Transverse colon (tissue), 4 donors: Measurements from ENCODE around the gene INPP5F. TPM values are rescaled to one million over a fixed set of nuclear protein-coding genes. Genes with fewer than 3 reads are reported as not detected.
"Not testable (repeated sequence)": the region's sequence is repeated elsewhere in the genome, so short reads cannot be mapped to it uniquely, and the experiment has no call there.

Source experiments
- DNase-seq: peaks from one replicate; pipeline ENCODE4 v3.0.0-alpha.2; 2019
- H3K27ac ChIP-seq, 4 donors: fragments of 200-600 bp; sonication (generic); 2 replicates each; pipeline ENCODE4 v1.5.1; 2016 to 2018; ENCODE audit warnings: inconsistent platforms in 4 of 4
- H3K27me3 ChIP-seq: fragments of 200-600 bp; sonication (generic); 2 replicates; pipeline ENCODE4 v1.5.1; 2017; ENCODE audit warnings: inconsistent platforms
- H3K36me3 ChIP-seq, 4 donors: fragments of 200-600 bp; sonication (generic); 2 replicates each; pipeline ENCODE4 v1.5.1; 2017 to 2019; ENCODE audit warnings: inconsistent platforms in 4 of 4
- H3K4me1 ChIP-seq, 4 donors: fragments of 200-600 bp; sonication (generic); 2 replicates each; pipeline ENCODE4 v1.5.1; 2017 to 2020; ENCODE audit warnings: inconsistent platforms in 4 of 4
- H3K4me3 ChIP-seq, 4 donors: fragments of 200-600 bp; sonication (generic); 1 replicate in 1 of 4; 2 replicates in 3 of 4; pipeline versions ENCODE4 v1.5.1 to v1.6.1; 2017 to 2019; ENCODE audit warnings: inconsistent platforms in 4 of 4
- H3K9me3 ChIP-seq, 2 donors: fragments of 200-600 bp; sonication (generic); 2 replicates each; pipeline ENCODE4 v1.5.1; 2017 to 2019; ENCODE audit warnings: inconsistent platforms in 2 of 2
- EP300 ChIP-seq: sonication (generic); formaldehyde crosslinking; IDR thresholded peaks from one replicate; pipeline ENCODE4 v1.6.1; 2017; ENCODE audit warnings: antibody characterized with exemption, low read depth
- POLR2A ChIP-seq: fragments of 450-650 bp; IDR thresholded peaks from one replicate; pipeline ENCODE4 v1.6.1; 2016; ENCODE audit warnings: antibody characterized with exemption, mild to moderate bottlenecking, moderate library complexity
- POLR2AphosphoS5 ChIP-seq, 3 donors: sonication (generic); formaldehyde crosslinking; IDR thresholded peaks; one replicate each; pipeline ENCODE4 v1.6.1; 2016; ENCODE audit warnings: antibody characterized with exemption in 3 of 3
- WGBS, 2 donors: methylation state at CpG; one replicate each; pipeline ENCODE4 v1.1.5; 2018; ENCODE audit warnings: low coverage in 1 of 2; 5-methylcytosine and 5-hydroxymethylcytosine counted together
- in situ Hi-C, 4 donors: fragments of 200-750 bp; cut with MboI; loops; one replicate each; pipeline versions ENCODE4 v1.15.0 to v1.15.1; 2017; ENCODE audit warnings: low sequenced_read_pairs in 3 of 4, low pct_ligation_motif_present in 1 of 4, low pct_unique_long_range_greater_than_20kb in 1 of 4
- intact Hi-C: fragments of 100-400 bp; cut with DNase I; formaldehyde crosslinking; loops from one replicate; pipeline ENCODE4 v1.15.1; 2023; ENCODE audit warnings: low total_unique reads
- total RNA-seq, 4 donors: library from RNA; depleted of rRNA; stranded (reverse); fragments of >200 nt; gene quantifications; one replicate each; pipeline ENCODE4 v1.1.0, GENCODE V29; 2016
- TF ChIP-seq, protein P1 (sequence below), 5 experiments: fragments of 200-600 bp in 3 of 5; fragments of 450-650 bp in 2 of 5; sonication (generic) in 3 of 5; IDR thresholded peaks; 1 replicate in 2 of 5; 2 replicates in 3 of 5; pipeline ENCODE4 v1.5.1; 2016 to 2017; ENCODE audit warnings: antibody characterized with exemption in 5 of 5, inconsistent platforms in 3 of 5, mild to moderate bottlenecking in 2 of 5, moderate library complexity in 1 of 5

INPP5F gene
- total RNA-seq, 4 donors from 2014 or later = 11.6 to 24.6 (median 16.6) TPM

- no peak overlapping the region for H3K27ac ChIP-seq
- no peak for DNase-seq
- peaks cover 6 to 41% (median 10%) of the 10 kb centered on the region in 4 donors for H3K4me1 ChIP-seq
- 94 to 100% methylated on average over 4 to 6 of the region's 6 CpGs for WGBS, 2 donors
- no peak for TF ChIP-seq EP300
- no peaks in the 10 kb centered on the region for H3K36me3 ChIP-seq
- peaks cover 0 to 4% of the 10 kb centered on the region in 2 donors for H3K9me3 ChIP-seq
- intact Hi-C loops = no loop called here
- no peaks in the 10 kb centered on the region for H3K27me3 ChIP-seq
- H3K4me3 ChIP-seq = no peak overlapping the region
- in situ Hi-C loops = loop anchor here in 2 of 4 donors (10.0 to 25.0 kb wide), 2 partner anchors 103 to 181 kb away; no protein-coding TSS in a partner anchor
Observed at GRCh38 chr10:119865699-119866240, 139.9 kb downstream of the INPP5F start.

DNA sequence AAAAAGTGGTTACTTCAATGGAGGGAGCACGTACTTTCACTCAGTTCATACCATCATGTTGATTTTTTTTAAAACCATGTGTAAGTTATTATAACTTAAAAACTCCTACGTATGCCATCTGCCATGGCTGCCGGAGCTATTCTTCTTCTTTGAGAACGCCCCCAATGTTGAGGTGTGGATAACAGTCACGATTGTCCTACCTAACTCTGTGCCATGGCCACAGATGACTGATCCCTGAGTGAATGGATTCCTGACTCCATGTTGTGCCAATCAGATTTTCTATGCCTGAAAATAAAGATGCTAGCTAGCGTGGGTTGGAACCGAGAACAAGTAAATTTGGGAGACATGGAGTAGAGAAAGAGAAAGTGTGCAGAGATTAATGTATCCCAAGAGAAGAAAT, 141.5 kb downstream of the INPP5F start:
- no peak for DNase-seq
- no peak for TF ChIP-seq POLR2A
- no peak for TF ChIP-seq EP300
- TF ChIP-seq, protein P1, sequence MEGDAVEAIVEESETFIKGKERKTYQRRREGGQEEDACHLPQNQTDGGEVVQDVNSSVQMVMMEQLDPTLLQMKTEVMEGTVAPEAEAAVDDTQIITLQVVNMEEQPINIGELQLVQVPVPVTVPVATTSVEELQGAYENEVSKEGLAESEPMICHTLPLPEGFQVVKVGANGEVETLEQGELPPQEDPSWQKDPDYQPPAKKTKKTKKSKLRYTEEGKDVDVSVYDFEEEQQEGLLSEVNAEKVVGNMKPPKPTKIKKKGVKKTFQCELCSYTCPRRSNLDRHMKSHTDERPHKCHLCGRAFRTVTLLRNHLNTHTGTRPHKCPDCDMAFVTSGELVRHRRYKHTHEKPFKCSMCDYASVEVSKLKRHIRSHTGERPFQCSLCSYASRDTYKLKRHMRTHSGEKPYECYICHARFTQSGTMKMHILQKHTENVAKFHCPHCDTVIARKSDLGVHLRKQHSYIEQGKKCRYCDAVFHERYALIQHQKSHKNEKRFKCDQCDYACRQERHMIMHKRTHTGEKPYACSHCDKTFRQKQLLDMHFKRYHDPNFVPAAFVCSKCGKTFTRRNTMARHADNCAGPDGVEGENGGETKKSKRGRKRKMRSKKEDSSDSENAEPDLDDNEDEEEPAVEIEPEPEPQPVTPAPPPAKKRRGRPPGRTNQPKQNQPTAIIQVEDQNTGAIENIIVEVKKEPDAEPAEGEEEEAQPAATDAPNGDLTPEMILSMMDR (IDR thresholded peaks at IDR 0.05) = no peak
- TF ChIP-seq POLR2AphosphoS5 (IDR thresholded peaks at IDR 0.05) = no peak
- H3K9me3 ChIP-seq = peaks cover 0 to 4% of the 10 kb centered on the region in 2 donors
- H3K27ac ChIP-seq = no peak overlapping the region
- H3K36me3 ChIP-seq = no peaks in the 10 kb centered on the region
- in situ Hi-C loops = loop anchor here in 2 of 4 donors (10.0 to 25.0 kb wide), 2 partner anchors 105 to 183 kb away; no protein-coding TSS in a partner anchor
- H3K4me1 ChIP-seq = peaks cover 11 to 40% (median 16%) of the 10 kb centered on the region in 4 donors
- H3K27me3 ChIP-seq = no peaks in the 10 kb centered on the region
- WGBS, 2 donors = 69 to 83% methylated on average over 7 of the region's 7 CpGs
- H3K4me3 ChIP-seq = no peak overlapping the region
- intact Hi-C loops = no loop called here

- 78 to 79% methylated on average over 3 to 4 of the region's 4 CpGs for WGBS, 2 donors
- H3K27me3 ChIP-seq, H3K9me3 ChIP-seq, H3K4me3 ChIP-seq, H3K27ac ChIP-seq, DNase-seq, H3K36me3 ChIP-seq, intact Hi-C loops: not testable (repeated sequence)
- in situ Hi-C loops = loop anchor here in 2 of 4 donors (10.0 to 25.0 kb wide), 2 partner anchors 107 to 185 kb away; no protein-coding TSS in a partner anchor
- peaks cover 17 to 44% (median 22%) of the 10 kb centered on the region in 4 donors for H3K4me1 ChIP-seq
Observed at GRCh38 chr10:119869398-119869797, 143.5 kb downstream of the INPP5F start.

DNA sequence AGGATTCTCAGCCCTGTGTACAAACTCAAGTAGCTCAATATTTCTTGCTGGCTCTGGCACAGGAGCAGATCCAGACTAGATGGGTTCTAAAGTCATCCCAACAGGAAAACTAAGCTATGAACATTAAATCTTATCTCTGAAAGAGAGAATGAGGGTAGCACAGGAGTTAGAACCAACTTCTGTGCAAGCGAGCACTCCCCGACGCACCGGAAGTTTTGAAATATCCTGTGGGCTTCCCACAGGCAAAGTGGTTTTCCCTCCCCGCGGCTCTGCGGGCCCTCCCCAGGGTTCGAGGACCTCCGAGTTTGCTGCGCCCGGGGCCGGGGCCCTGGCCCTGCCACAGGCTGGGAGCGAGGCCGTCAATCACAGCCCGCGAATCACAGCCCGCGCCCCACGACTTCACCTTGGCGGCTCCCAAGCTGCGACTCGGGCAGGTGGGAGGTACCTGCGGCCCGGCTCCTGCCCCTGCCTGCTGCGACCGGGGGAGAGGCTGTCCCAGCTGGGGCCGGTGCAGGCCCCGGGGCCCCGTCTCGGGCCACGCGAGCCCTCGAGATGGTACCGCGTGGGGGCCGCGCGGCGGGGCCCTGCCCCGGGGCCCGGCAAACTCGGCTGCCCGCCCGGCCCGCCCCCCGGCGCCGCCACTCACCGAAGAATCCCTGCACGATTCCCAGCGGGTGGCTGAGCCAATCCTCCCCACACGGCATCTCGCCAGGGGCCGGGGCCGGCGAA, 146.2 kb downstream of the INPP5F start:
- Histone ChIP-seq H3K27me3 (no peaks in the 10 kb centered on the region), H3K9me3 (no peaks in the 10 kb centered on the region), H3K4me3 (peak overlapping the region; percentile 68 to 94 (median 84)), H3K27ac (peak overlapping the region; percentile 89 to 98 (median 94)), H3K36me3 (no peaks in the 10 kb centered on the region), H3K4me1 (peaks cover 17 to 44% (median 22%) of the 10 kb centered on the region in 4 donors)
- intact Hi-C loops = no loop called here
- TF ChIP-seq POLR2AphosphoS5 (IDR thresholded peaks at IDR 0.05) = no peak
- no peak for TF ChIP-seq EP300
- TF ChIP-seq, protein P1 (IDR thresholded peaks at IDR 0.05) = no peak
- TF ChIP-seq POLR2A = peak; percentile 13
- WGBS, 2 donors = 1% methylated on average over 51 of the region's 56 CpGs; no CpG with 5 or more reads in 1 of the 2 donors
- peak; percentile 70 for DNase-seq
- in situ Hi-C loops = loop anchor here in 1 of 4 donors (25.0 kb wide), 1 partner anchor 110 kb away; no protein-coding TSS in a partner anchor

GRCh38 chr10:119872610-119872859, 146.7 kb downstream of the INPP5F start, which contains the start of gene MCMBP:
MCMBP (minus strand) TSS chr10:119872843; CDS start chr10:119872584, 259 bp downstream.
- no peak for TF ChIP-seq EP300
- peak; percentile 69 to 80 (median 76) for TF ChIP-seq POLR2AphosphoS5 (IDR thresholded peaks at IDR 0.05)
- no peak for DNase-seq
- Histone ChIP-seq H3K9me3 (no peaks in the 10 kb centered on the region), H3K4me1 (peaks cover 17 to 41% (median 22%) of the 10 kb centered on the region in 4 donors), H3K36me3 (no peaks in the 10 kb centered on the region), H3K4me3 (peak within 1 kb of the TSS; percentile 68 to 94 (median 84)), H3K27ac (peak within 1 kb of the TSS; percentile 89 to 98 (median 94)), H3K27me3 (no peaks in the 10 kb centered on the region)
- 0% methylated on average over 36 of the region's 42 CpGs; no CpG with 5 or more reads in 1 of the 2 donors for WGBS, 2 donors
- intact Hi-C loops (no loop called here), in situ Hi-C loops (loop anchor here in 1 of 4 donors (25.0 kb wide), 1 partner anchor 110 kb away; no protein-coding TSS in a partner anchor)
